PC-9 (cell line): ENCODE measurements around the gene RHOBTB3.

Experiments used
- CTCF ChIP-seq: fragments of 200-600 bp; sonication (generic); conservative IDR thresholded peaks from 2 replicates; pipeline ENCODE4 v1.6.1; 2017; ENCODE audit warnings: mixed run types, antibody characterized with exemption, mild to moderate bottlenecking, moderate library complexity
- EZH2 ChIP-seq: fragments of 200-600 bp; sonication (generic); IDR thresholded peaks from 2 replicates; pipeline ENCODE4 v1.8.0; 2017; ENCODE audit warnings: antibody characterized with exemption, low read depth

- TF ChIP-seq CTCF (no peak), EZH2 (no peak)
Observed at GRCh38 chr5:95837492-95837891, 106.4 kb downstream of the RHOBTB3 start.
